CD14-positive monocyte (primary cell): Measurements from ENCODE around the gene LPA. TPM values are rescaled to one million over a fixed set of nuclear protein-coding genes. Genes with fewer than 3 reads are reported as not detected.
A peak's percentile ranks its signal among the peaks of the same experiment; 100 is the strongest.

ENCODE experiments used
- DNase-seq, 3 donors: peaks; one replicate each; pipeline ENCODE4 v3.0.0-alpha.2; 2011 to 2022
- H2AFZ ChIP-seq: 2 replicates; pipeline ENCODE4 v1.6.0; 2012; ENCODE audit warnings: mild to moderate bottlenecking, low read depth, low read length, inconsistent platforms; ENCODE audit not compliant: insufficient read depth, poor library complexity, severe bottlenecking
- H3K27ac ChIP-seq, 2 donors: 1 replicate in 1 of 2; 2 replicates in 1 of 2; pipeline ENCODE4 v1.5.1; 2012 to 2013; ENCODE audit warnings: low read length in 2 of 2, control low read depth in 1 of 2, inconsistent platforms in 1 of 2, low read depth in 1 of 2, mild to moderate bottlenecking in 1 of 2
- H3K27me3 ChIP-seq, 2 donors: one replicate each; pipeline versions ENCODE4 v1.6.0 to v1.6.1; 2011 to 2013; ENCODE audit warnings: low read length in 2 of 2; ENCODE audit not compliant: control insufficient read depth in 2 of 2, insufficient read depth in 2 of 2
- H3K36me3 ChIP-seq, 2 donors: replicated peaks in 1 of 2; 1 replicate in 1 of 2; 2 replicates in 1 of 2; pipeline versions ENCODE4 v1.5.1 to v1.6.1; 2012 to 2013; ENCODE audit warnings: low read length in 2 of 2, control low read depth in 1 of 2, inconsistent platforms in 1 of 2, mild to moderate bottlenecking in 1 of 2; ENCODE audit not compliant: insufficient read depth in 2 of 2, control insufficient read depth in 1 of 2
- H3K4me1 ChIP-seq, 2 donors: 1 replicate in 1 of 2; 2 replicates in 1 of 2; pipeline versions ENCODE4 v1.5.1 to v1.6.1; 2012 to 2013; ENCODE audit warnings: low read length in 2 of 2, control low read depth in 1 of 2, inconsistent platforms in 1 of 2, mild to moderate bottlenecking in 1 of 2, moderate library complexity in 1 of 2; ENCODE audit not compliant: insufficient read depth in 2 of 2, control insufficient read depth in 1 of 2
- H3K4me2 ChIP-seq: replicated peaks from 2 replicates; pipeline ENCODE3; 2012; ENCODE audit warnings: low read length, moderate library complexity, mild to moderate bottlenecking; ENCODE audit not compliant: poor library complexity, severe bottlenecking; ENCODE audit errors: extremely low read depth
- H3K4me3 ChIP-seq, 3 experiments: fragments of 200-600 bp in 1 of 3; sonication (generic) in 1 of 3; replicated peaks in 1 of 3; 1 replicate in 2 of 3; 2 replicates in 1 of 3; pipeline ENCODE4 v1.5.1; 2011 to 2013; ENCODE audit warnings: low read length in 3 of 3, mild to moderate bottlenecking in 3 of 3, control low read depth in 2 of 3, low read depth in 2 of 3, inconsistent platforms in 1 of 3, moderate library complexity in 1 of 3
- H3K79me2 ChIP-seq: 2 replicates; pipeline ENCODE4 v1.6.0; 2012; ENCODE audit warnings: mild to moderate bottlenecking, control low read depth, inconsistent platforms, low read length, moderate library complexity; ENCODE audit not compliant: insufficient read depth
- H3K9ac ChIP-seq: 2 replicates; pipeline ENCODE4 v1.6.0; 2017; ENCODE audit warnings: low read length, mild to moderate bottlenecking; ENCODE audit not compliant: insufficient read depth, poor library complexity, severe bottlenecking
- H3K9me3 ChIP-seq, 2 donors: replicated peaks in 1 of 2; 1 replicate in 1 of 2; 2 replicates in 1 of 2; pipeline versions ENCODE4 v1.5.1 to v1.6.1; 2012 to 2013; ENCODE audit warnings: low read length in 2 of 2, control low read depth in 1 of 2; ENCODE audit not compliant: control insufficient read depth in 1 of 2, insufficient read depth in 1 of 2
- H4K20me1 ChIP-seq: 2 replicates; pipeline ENCODE4 v1.6.0; 2012; ENCODE audit warnings: mild to moderate bottlenecking, low read length, control low read depth, moderate library complexity; ENCODE audit not compliant: insufficient read depth
- H3K27ac Mint-ChIP-seq, 7 donors: one replicate each; pipeline ENCODE4 v1.8.0; 2020; ENCODE audit warnings: mild to moderate bottlenecking in 7 of 7, mixed read lengths in 7 of 7, moderate library complexity in 6 of 7, inconsistent platforms in 2 of 7
- H3K27me3 Mint-ChIP-seq, 3 donors: one replicate each; pipeline ENCODE4 v1.8.0; 2021 to 2022; ENCODE audit warnings: low read depth in 3 of 3, mild to moderate bottlenecking in 3 of 3, mixed read lengths in 3 of 3, moderate library complexity in 3 of 3, inconsistent platforms in 1 of 3
- H3K36me3 Mint-ChIP-seq, 2 donors: one replicate each; pipeline ENCODE4 v1.8.0; 2020; ENCODE audit warnings: mixed read lengths in 2 of 2, inconsistent platforms in 1 of 2, mild to moderate bottlenecking in 1 of 2
- H3K4me1 Mint-ChIP-seq: one replicate; pipeline ENCODE4 v1.8.0; 2020; ENCODE audit warnings: mild to moderate bottlenecking, mixed read lengths
- H3K4me3 Mint-ChIP-seq, 2 donors: one replicate each; pipeline ENCODE4 v1.8.0; 2020; ENCODE audit warnings: mild to moderate bottlenecking in 2 of 2, mixed read lengths in 2 of 2, moderate library complexity in 1 of 2
- H3K9me3 Mint-ChIP-seq, 7 donors: one replicate each; pipeline ENCODE4 v1.8.0; 2020 to 2022; ENCODE audit warnings: mixed read lengths in 7 of 7, mild to moderate bottlenecking in 6 of 7, moderate library complexity in 6 of 7, inconsistent platforms in 2 of 7
- CTCF ChIP-seq: fragments of 200-600 bp; IDR thresholded peaks from one replicate; pipeline ENCODE4 v1.8.0; 2022; ENCODE audit warnings: antibody characterized with exemption, mild to moderate bottlenecking
- WGBS: methylation state at CpG from one replicate; pipeline ENCODE4 v1.1.5; 2013; ENCODE audit warnings: missing lambda C conversion rate; ENCODE audit not compliant: insufficient coverage; 5-methylcytosine and 5-hydroxymethylcytosine counted together
- intact Hi-C, 2 donors: fragments of 100-400 bp; cut with micrococcal nuclease; formaldehyde crosslinking; loops; one replicate each; pipeline versions ENCODE4 v1.15.0 to v1.15.1; 2023
- polyA plus RNA-seq, 3 donors: library from polyadenylated mRNA; depleted of rRNA in 1 of 3; unstranded in 2 of 3; stranded (reverse) in 1 of 3; fragments of 300-500 nt in 2 of 3; fragments of >200 nt in 1 of 3; fragmentation: Illumina TruSeq in 2 of 3; gene quantifications; 1 replicate in 2 of 3; 2 replicates in 1 of 3; pipeline ENCODE4 v1.2.3, GENCODE V29; 2012 to 2021

Gene LPA
- polyA plus RNA-seq, 3 donors: not detected

GRCh38 chr6:160523223-160523622 lies 140.9 kb downstream of the LPA start:
- H3K27me3 ChIP-seq: peaks cover 18 to 21% of the 10 kb centered on the region in 2 donors
- H3K4me3 ChIP-seq: no peak overlapping the region
- DNase-seq: no peak
- H3K36me3 Mint-ChIP-seq: peaks cover 0 to 1% of the 10 kb centered on the region in 2 donors
- WGBS: 100% methylated on average over 1 of the region's 5 CpGs
- no peak overlapping the region for H3K4me2 ChIP-seq
- H3K27ac Mint-ChIP-seq: no peak overlapping the region
- no peak overlapping the region for H3K27ac ChIP-seq
- H3K4me1 Mint-ChIP-seq: peaks cover 10% of the 10 kb centered on the region
- H3K4me3 Mint-ChIP-seq: peak overlapping the region in 1 of 2 donors; percentile 1
- no peaks in the 10 kb centered on the region for H3K9me3 ChIP-seq
- H3K9ac ChIP-seq: no peak overlapping the region
- intact Hi-C loops: no loop called here
- no peak for TF ChIP-seq CTCF
- peaks cover 4 to 13% of the 10 kb centered on the region in 2 donors for H3K4me1 ChIP-seq
- H3K79me2 ChIP-seq: no peaks in the 10 kb centered on the region
- no peaks in the 10 kb centered on the region for H3K36me3 ChIP-seq
- H4K20me1 ChIP-seq: no peaks in the 10 kb centered on the region
- no peak overlapping the region for H2AFZ ChIP-seq
- peaks cover 0 to 2% (median 0%) of the 10 kb centered on the region in 7 donors for H3K9me3 Mint-ChIP-seq
- H3K27me3 Mint-ChIP-seq: peaks cover 36 to 51% (median 40%) of the 10 kb centered on the region in 3 donors

GRCh38 chr6:160520043-160520904 lies 143.8 kb downstream of the LPA start:
- intact Hi-C loops: no loop called here
- Histone ChIP-seq H3K9me3 (no peaks in the 10 kb centered on the region), H3K27me3 (peaks cover 18 to 21% of the 10 kb centered on the region in 2 donors), H3K27ac (no peak overlapping the region), H3K36me3 (no peaks in the 10 kb centered on the region), H3K4me3 (peak overlapping the region; percentile 39 to 76 (median 56)), H3K79me2 (no peaks in the 10 kb centered on the region), H3K4me1 (peaks cover 4 to 13% of the 10 kb centered on the region in 2 donors), H2AFZ (peak overlapping the region; percentile 89), H3K9ac (peak overlapping the region; percentile 60), H3K4me2 (peak overlapping the region; percentile 83), H4K20me1 (no peaks in the 10 kb centered on the region)
- Mint-ChIP-seq H3K36me3 (peaks cover 0 to 1% of the 10 kb centered on the region in 2 donors), H3K27me3 (peaks cover 36 to 58% (median 41%) of the 10 kb centered on the region in 3 donors), H3K4me1 (peaks cover 10% of the 10 kb centered on the region), H3K27ac (peak overlapping the region in 1 of 7 donors; percentile 54), H3K4me3 (peak overlapping the region; percentile 93 to 96), H3K9me3 (peaks cover 0 to 3% (median 0%) of the 10 kb centered on the region in 7 donors)
- TF ChIP-seq CTCF: peak; percentile 70
- peak in 2 of 3 donors; percentile 19 to 22 for DNase-seq
- WGBS: under 1% methylated on average over 72 of the region's 73 CpGs
